Rectal smooth muscle tissue (tissue), 1 donor: ENCODE results near the gene TEX22.

Source experiments
- H3K27ac ChIP-seq: one replicate; pipeline ENCODE4 v1.7.0; 2013; ENCODE audit warnings: low read depth, low read length, inconsistent platforms
- H3K27me3 ChIP-seq: one replicate; pipeline ENCODE4 v1.7.0; 2013; ENCODE audit warnings: low read length; ENCODE audit not compliant: control insufficient read depth, insufficient read depth
- H3K36me3 ChIP-seq: one replicate; pipeline ENCODE4 v1.7.0; 2013; ENCODE audit warnings: low read length; ENCODE audit not compliant: control insufficient read depth, insufficient read depth
- H3K4me1 ChIP-seq: one replicate; pipeline ENCODE4 v1.7.0; 2013; ENCODE audit warnings: low read length; ENCODE audit not compliant: control insufficient read depth, insufficient read depth
- H3K4me3 ChIP-seq: one replicate; pipeline ENCODE4 v1.7.0; 2013; ENCODE audit warnings: low read length
- H3K9ac ChIP-seq: one replicate; pipeline ENCODE4 v1.7.0; 2013; ENCODE audit warnings: low read length

TEX22 gene

DNA sequence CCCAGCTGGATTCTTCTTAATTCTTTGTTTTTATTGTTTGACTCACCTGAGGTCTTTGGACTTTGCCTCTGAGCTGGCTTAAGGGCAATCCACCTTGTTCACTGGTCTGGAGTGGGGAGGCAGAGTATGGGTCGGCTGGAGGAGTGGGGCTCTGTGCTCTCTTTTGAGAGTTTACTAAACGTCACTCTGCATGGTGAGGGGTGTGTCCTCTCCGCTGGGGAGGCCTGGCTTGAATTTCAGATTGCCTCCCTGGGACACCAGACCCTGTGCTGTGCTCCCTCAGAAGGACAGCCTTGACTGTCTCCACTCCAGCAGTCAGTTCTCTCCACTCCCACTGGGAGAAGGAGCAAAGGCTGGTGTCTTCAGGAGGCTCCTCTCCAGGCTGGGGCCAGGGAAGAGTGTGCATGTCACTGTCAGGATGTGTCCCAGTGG lies 19.4 kb downstream of the TEX22 start:
- Histone ChIP-seq H3K36me3 (no peaks in the 10 kb centered on the region), H3K9ac (no peak overlapping the region), H3K4me1 (peaks cover 21% of the 10 kb centered on the region), H3K27me3 (peaks cover 5% of the 10 kb centered on the region), H3K4me3 (no peak overlapping the region), H3K27ac (no peak overlapping the region)

DNA sequence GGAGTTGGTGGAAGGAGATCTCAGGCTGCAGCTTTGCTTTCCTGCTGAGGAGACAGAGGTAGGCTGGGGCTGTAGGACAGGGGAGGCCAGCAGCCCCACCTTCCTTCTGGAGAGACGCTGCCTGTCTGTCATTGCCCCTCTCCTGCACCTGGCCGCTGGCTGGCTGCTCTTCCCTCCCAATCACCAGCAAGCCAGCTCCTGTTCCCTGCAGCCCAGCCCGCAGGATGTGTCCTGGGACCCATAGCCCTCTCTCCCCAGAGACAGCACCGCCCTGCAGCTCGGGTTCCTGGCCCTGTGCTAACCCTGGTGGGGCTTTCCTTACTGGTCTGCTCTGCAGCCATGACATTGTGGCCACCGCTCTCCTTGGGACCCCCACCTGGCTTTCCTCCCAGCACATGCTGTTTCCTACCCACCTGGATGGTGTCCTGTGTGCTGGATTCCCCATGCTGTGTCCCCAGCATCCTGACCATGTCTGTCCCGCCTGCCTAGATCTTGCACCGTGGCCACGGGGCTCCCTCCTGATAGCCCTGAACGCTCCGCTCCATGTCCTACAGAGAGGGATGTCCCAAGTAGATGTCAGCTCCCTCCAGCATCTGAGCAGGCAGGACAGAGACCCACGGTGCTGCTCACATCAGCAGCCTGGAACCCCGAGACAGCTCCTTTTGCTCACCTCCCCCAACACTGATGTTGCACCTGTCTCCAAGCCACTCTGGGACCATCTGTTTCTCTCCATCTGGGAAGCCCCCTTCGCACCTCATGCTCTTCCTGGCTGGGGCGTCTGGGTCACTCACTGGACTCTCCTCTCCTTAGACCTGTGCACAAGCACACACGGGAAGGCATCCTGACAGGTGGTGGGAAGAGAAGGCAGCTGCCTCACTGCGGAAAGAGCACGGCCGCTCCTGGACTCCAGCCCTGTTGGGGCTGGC lies 20.2 kb downstream of the TEX22 start:
- peak overlapping the region; percentile 91 for H3K4me3 ChIP-seq
- H3K27me3 ChIP-seq = peaks cover under 1% of the 10 kb centered on the region
- H3K36me3 ChIP-seq = no peaks in the 10 kb centered on the region
- H3K27ac ChIP-seq = no peak overlapping the region
- peaks cover 21% of the 10 kb centered on the region for H3K4me1 ChIP-seq
- peak overlapping the region; percentile 83 for H3K9ac ChIP-seq

DNA sequence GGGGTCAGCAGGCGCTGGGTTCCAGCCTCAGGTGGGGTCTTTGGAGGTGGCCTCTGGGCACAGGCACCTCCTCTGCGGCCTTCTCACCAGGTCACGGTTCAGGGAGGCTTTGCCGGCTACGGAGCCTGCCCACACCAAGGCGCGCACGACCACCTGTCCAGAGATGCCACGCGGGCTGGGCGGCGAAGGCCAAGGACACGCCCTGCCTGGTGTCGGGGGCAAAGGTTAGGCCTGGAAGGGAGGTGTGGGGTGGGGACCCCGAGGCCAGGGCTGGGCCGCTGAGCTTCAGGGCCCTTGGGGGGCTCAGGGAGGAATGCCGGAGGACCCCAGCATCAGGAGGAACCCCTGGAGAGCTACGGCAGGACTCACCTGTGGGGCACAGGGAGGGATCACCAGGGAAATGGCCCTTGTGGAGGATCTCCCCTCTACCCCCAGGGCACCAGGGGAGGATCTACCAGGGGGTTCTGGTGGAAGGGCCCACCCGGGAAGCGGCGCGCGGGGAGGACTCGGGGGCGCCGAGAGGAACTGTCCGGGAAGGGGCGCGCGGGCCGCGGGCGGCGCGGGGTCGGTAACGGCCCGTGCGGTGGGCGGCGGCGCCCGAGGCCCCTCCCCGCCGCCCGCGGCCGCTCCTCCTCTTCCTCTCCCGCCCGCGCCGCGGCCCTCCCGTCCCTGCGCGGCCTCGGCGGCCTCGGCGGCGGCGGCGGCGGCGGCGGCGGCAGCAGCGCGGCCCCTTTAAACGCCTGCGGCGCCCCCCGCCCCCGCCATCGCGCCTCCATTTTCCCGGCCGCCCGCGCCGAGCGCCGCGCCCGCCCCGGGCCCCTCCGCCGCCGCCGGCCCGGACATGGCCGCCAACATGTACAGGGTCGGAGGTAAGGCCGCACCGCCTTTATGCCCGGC lies 21.1 kb downstream of the TEX22 start, which contains the start of gene MTA1:
Gene MTA1 (plus strand): TSS at position 633 of the 897 bp plus-strand sequence. CDS start 209 bp downstream, at position 842.
- Histone ChIP-seq H3K4me3 (peak within 1 kb of the TSS; percentile 91), H3K27ac (peak within 1 kb of the TSS; percentile 79), H3K4me1 (peaks cover 21% of the 10 kb centered on the region), H3K36me3 (no peaks in the 10 kb centered on the region), H3K27me3 (no peaks in the 10 kb centered on the region), H3K9ac (peak within 1 kb of the TSS; percentile 83)

DNA sequence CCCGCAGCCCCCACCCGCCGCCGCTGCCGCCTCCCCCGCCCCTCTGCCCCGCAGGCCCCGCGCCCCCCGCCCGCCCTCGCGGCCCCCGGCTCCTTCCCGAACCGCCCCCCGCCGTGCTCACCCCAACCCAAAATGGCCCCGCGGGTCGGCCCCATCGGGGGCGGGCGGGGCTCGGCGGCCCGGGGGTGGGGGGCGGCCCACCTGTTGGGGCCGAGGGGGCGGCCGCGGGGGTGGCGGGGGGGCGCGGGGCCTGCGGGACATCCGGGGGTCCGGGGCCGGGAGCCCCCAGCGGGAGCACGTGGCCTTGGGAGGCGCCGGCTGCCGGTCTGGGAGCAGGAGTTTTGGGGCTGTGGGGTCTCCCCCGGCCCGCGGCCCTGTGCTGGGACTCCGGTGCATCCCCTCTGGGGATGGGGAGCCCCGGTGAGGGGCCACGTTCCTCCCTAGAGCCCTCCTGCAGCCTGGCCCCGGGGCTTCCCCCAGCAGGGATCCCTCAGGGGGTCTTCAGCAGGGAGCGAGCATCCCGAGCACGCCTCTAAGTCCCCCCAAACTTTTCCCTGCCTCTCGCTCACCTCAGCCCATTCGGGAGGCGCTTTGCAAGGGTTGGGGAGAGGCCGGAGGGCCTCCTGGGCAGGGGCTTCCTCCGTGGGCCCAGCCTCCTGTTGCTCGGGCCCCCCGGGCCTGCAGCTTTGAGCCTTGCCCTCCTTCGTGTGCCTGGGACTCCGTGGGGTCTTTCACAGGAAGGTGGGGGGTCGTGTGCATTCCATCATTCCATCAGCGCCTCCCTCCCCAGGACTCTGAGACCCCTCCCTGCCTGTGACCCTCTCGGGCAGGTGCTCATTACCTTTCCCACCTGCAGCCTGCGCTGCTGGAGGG lies 22.0 kb downstream of the TEX22 start:
- H3K4me3 ChIP-seq = peak overlapping the region; percentile 85
- H3K27ac ChIP-seq = peak overlapping the region; percentile 61
- H3K4me1 ChIP-seq = peaks cover 20% of the 10 kb centered on the region
- no peaks in the 10 kb centered on the region for H3K27me3 ChIP-seq
- no peaks in the 10 kb centered on the region for H3K36me3 ChIP-seq
- H3K9ac ChIP-seq = peak overlapping the region; percentile 56

DNA sequence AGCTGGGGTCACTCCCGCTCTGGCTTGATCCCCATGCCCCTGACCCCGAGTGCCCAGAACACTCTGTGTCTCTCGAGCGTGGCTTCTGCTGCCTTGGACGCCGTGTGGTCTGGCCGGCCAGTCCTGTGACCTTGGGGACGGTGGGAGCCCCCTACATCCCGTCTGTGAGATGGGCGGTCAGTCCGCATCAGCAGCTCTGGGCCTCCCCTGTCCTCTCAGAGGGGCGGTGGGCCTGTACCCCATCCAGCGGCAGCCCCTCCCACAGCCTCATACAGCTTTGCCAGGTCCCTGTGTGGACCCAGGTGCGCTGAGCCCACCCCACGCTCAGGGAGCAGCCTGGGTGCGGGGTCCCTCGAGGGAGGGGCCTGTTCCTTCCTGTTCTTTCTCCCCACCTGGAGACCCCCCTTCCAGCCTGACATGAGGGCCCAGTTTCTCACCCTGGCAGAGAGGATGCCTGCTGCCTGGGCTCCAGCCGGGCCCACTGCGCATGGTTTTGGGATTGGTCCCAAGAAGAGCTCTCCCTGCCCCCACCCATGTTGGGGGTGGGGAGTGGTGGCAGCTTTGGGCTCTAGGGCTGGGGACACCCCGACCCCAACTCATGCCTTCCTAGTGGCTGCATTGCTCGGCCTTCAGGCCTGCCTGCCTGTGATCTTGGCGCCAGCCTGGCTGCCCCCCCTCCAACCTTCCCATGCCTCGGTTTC lies 22.8 kb downstream of the TEX22 start:
- H3K27ac ChIP-seq = peak overlapping the region; percentile 61
- no peak overlapping the region for H3K9ac ChIP-seq
- peak overlapping the region; percentile 85 for H3K4me3 ChIP-seq
- no peaks in the 10 kb centered on the region for H3K27me3 ChIP-seq
- H3K36me3 ChIP-seq = no peaks in the 10 kb centered on the region
- peaks cover 17% of the 10 kb centered on the region for H3K4me1 ChIP-seq

DNA sequence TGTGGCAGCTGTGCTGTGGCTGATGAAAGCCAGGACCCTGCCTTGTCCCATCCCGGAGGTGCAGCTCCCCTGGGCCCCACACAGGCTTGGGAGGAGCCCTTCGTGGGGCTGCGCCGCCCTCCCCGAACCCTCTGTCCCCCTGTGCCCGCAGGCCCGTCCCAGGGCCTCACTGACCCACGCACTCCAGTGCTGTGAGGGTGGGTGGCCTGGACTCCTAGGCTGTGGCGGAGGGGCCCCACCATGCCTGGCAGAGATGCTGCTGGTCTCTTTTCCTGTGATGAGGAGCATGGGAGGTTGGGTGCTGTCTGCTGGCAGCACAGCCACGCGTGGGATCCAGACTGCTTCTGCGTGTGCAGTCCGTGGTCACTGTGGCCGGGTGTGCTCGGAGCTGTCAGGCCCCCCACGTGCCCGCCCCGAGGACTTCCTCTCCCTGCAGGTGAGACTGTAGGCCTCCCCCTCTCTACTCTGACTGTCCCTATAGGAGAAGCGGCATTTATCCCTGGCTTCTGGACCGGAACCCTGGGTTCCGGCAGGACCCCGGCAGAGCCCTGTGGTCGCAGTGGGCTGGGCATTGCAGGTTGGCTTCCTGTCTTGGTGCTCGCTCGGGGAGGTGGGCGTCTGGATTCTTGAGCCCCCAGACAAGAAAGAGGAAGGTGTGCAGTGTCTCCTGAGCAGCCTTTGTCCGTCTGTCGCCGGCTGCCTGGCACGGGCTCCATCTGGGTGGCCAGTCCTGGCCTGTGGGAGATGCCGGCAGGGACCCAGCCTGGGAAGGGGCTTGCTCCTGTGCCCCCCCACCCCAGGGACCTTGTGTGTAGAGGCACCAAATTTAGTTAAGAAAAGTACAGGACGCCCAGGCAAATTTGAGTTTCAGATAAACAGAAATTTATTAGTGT lies 23.6 kb downstream of the TEX22 start:
- H3K9ac ChIP-seq = no peak overlapping the region
- H3K4me3 ChIP-seq = no peak overlapping the region
- H3K27ac ChIP-seq = peak overlapping the region; percentile 3

DNA sequence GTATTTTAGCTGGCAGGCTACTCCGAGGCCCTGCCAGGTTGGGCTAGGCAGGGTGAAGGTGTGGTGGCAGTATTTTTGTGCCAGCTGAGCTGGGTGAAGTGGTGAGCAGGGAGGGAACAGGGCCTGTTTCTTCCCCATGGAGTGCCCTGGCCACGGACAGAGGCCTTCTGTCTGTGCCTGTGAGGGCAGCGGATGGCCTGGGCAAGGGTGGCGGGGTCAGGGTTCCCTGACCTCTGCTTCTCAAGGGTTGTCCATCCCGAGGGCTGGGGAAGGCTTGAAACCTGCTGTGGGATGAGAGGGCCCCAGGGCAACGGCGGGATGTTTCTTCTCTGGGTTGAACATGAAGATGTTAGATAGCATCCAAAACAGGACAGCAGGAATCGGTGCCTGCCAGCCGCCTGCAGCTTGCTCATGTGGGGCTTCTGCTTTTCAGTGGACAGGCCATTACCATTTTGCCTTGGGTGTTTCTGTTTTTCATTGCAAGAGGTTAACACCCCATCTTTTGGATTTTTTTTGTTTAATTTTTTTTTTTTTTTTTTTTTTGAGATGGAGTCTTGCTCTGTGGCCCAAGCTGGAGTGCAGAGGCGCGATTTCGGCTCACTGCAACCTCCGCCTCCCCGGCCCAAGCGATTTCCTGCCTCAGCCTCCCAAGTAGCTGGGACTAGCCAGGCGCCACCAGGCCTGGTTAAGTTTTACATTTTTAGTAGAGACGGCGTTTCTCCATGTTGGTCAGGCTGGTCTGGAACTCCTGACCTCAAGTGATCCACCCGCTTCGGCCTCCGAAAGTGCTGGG lies 24.6 kb downstream of the TEX22 start:
- H3K9ac ChIP-seq = no peak overlapping the region
- H3K36me3 ChIP-seq = no peaks in the 10 kb centered on the region
- H3K4me3 ChIP-seq = no peak overlapping the region
- H3K27ac ChIP-seq = no peak overlapping the region
- peaks cover 17% of the 10 kb centered on the region for H3K4me1 ChIP-seq
- H3K27me3 ChIP-seq = no peaks in the 10 kb centered on the region

More for the DNA sequence above, 23.6 kb downstream of the TEX22 start:
- H3K4me1 ChIP-seq = peaks cover 17% of the 10 kb centered on the region
- no peaks in the 10 kb centered on the region for H3K36me3 ChIP-seq
- no peaks in the 10 kb centered on the region for H3K27me3 ChIP-seq

DNA sequence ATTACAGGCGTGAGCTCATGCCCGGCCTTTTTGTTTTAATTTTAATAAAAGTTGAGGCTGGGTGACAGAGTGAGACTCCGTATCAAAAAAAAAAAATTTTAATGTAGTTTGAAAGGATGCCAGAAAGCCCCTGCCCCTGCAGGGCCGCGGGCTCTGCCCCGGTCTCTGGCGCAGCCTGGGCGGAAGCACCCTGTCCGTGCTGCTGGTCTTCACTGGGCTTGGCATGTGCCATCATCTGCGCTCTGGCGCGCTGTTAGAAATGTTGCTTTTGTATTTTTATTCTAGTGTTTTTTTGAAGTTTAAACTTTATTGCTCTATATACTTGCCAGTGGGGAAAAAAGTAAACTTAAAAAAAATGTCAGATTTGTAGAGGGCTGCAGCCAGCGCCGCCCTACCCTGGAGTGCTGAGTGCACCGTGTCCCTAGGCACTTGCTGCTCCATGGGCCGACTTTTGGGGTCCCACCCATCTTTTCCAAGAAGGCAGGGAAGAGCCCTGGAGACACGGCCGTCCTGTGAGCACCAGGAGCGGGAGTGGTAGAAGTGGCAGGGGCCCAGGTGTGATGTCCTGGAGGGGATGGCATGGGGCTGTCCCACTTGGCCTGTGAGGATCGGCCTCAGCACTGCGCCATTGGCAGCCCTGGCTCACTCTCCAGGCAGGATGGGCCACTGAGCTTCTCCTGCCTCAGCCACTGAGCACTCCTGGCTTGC lies 25.3 kb downstream of the TEX22 start:
- Histone ChIP-seq H3K36me3 (no peaks in the 10 kb centered on the region), H3K4me1 (peaks cover 16% of the 10 kb centered on the region), H3K9ac (no peak overlapping the region), H3K27me3 (no peaks in the 10 kb centered on the region), H3K4me3 (no peak overlapping the region), H3K27ac (no peak overlapping the region)

DNA sequence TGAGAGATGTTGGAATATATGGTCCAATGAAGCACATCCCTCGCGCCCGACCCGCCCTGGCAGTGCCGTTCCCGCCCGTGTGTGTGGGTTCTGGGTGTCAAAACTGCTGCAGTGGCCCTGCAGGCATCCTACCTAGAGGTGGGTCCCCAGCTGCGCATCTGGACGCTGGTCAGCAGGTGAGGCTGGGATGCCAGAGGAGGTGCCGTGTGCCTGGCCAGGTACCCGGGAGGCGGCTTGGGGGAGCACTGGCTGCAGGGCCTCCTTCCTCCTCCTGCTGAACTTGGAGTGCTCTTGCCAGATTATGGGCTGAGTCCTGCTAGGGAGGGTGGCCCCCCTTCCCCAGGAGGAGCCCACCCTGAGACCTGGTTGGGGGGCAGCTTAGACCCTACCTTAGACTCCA lies 26.5 kb downstream of the TEX22 start:
- Histone ChIP-seq H3K27ac (no peak overlapping the region), H3K4me1 (peaks cover 9% of the 10 kb centered on the region), H3K9ac (no peak overlapping the region), H3K36me3 (no peaks in the 10 kb centered on the region), H3K4me3 (no peak overlapping the region), H3K27me3 (no peaks in the 10 kb centered on the region)

DNA sequence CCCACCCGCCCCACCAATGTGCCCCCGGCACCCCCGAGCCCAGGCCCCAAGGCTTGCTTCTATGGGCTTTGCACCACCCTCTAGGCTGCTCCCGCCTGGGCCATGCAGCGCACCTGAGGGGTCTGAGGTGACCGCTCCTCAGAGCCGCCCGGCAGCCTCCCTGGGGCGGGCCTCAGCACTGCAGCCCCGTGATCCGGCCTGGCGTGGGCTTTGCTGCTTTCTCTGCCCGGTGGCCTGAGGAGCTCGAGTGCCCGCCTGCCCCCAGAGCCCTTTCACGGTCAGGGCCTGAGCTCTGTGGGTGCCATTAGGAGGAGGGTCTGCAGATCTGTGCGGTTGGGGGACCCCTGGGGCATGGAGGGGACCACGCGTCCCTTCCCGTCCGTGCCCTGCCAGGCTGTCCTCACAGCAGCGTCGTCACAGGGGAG lies 27.5 kb downstream of the TEX22 start:
- no peaks in the 10 kb centered on the region for H3K27me3 ChIP-seq
- H3K9ac ChIP-seq = no peak overlapping the region
- no peaks in the 10 kb centered on the region for H3K36me3 ChIP-seq
- H3K4me3 ChIP-seq = no peak overlapping the region
- no peak overlapping the region for H3K27ac ChIP-seq
- H3K4me1 ChIP-seq = peaks cover 7% of the 10 kb centered on the region
